ENCODE measurements around the gene MAPK6.

The MAPK6 gene

GRCh38 chr15:52016316-52016715, 2.7 kb upstream of the MAPK6 start:
- H3K4me3 ChIP-seq (ENCODE audit: low read depth, low read length) = no peak overlapping the region
- DNase-seq (ENCODE audit: low read depth) = no peak
- in situ Hi-C loops (cut with HindIII; ENCODE audit: low sequenced_read_pairs) = no loop called here
- TF ChIP-seq CTCF (IDR thresholded peaks at IDR 0.05; ENCODE audit: low read depth, low read length, missing control alignments) = no peak

- no peak for DNase-seq (ENCODE audit: low read depth)
- no peak for TF ChIP-seq CTCF (IDR thresholded peaks at IDR 0.05; ENCODE audit: low read depth, low read length, missing control alignments)
- in situ Hi-C loops (cut with HindIII; ENCODE audit: low sequenced_read_pairs) = no loop called here
- H3K4me3 ChIP-seq (ENCODE audit: low read depth, low read length) = no peak overlapping the region
Measured at GRCh38 chr15:52018244-52018643, 775 bp upstream of the MAPK6 start.

GRCh38 chr15:52019394-52020220, 588 bp downstream of the MAPK6 start:
- TF ChIP-seq CTCF (IDR thresholded peaks at IDR 0.05; ENCODE audit: low read depth, low read length, missing control alignments) = no peak
- H3K4me3 ChIP-seq (ENCODE audit: low read depth, low read length) = peak overlapping the region; percentile 94
- in situ Hi-C loops (cut with HindIII; ENCODE audit: low sequenced_read_pairs) = no loop called here
- DNase-seq (ENCODE audit: low read depth) = no peak

- no peak for DNase-seq (ENCODE audit: low read depth)
- no peak for TF ChIP-seq CTCF (IDR thresholded peaks at IDR 0.05; ENCODE audit: low read depth, low read length, missing control alignments)
Measured at GRCh38 chr15:52020221-52021085, 1.4 kb downstream of the MAPK6 start.

GRCh38 chr15:52021128-52021671, 2.2 kb downstream of the MAPK6 start:
- peak; percentile 77 for DNase-seq (ENCODE audit: low read depth)
- in situ Hi-C loops (cut with HindIII; ENCODE audit: low sequenced_read_pairs) = no loop called here
- TF ChIP-seq CTCF (IDR thresholded peaks at IDR 0.05; ENCODE audit: low read depth, low read length, missing control alignments) = no peak
- peak overlapping the region; percentile 94 for H3K4me3 ChIP-seq (ENCODE audit: low read depth, low read length)

More at GRCh38 chr15:52020221-52021085, 1.4 kb downstream of the MAPK6 start:
- peak overlapping the region; percentile 94 for H3K4me3 ChIP-seq (ENCODE audit: low read depth, low read length)
- in situ Hi-C loops (cut with HindIII; ENCODE audit: low sequenced_read_pairs) = no loop called here

- no peak for DNase-seq (ENCODE audit: low read depth)
- in situ Hi-C loops (cut with HindIII; ENCODE audit: low sequenced_read_pairs) = no loop called here
- TF ChIP-seq CTCF (IDR thresholded peaks at IDR 0.05; ENCODE audit: low read depth, low read length, missing control alignments) = no peak
- H3K4me3 ChIP-seq (ENCODE audit: low read depth, low read length) = peak overlapping the region; percentile 8
Measured at GRCh38 chr15:52021892-52022540, 3.0 kb downstream of the MAPK6 start.

All from astrocyte of the cerebellum (primary cell).